BLaER1 (cell line): Measurements from ENCODE around the gene LMO2.

Source experiments
- H3K27ac ChIP-seq: shearing (Covaris generic); formaldehyde crosslinking; 2 replicates; pipeline ENCODE4 v1.8.1; 2022
- H3K27me3 ChIP-seq: shearing (Covaris generic); formaldehyde crosslinking; 2 replicates; pipeline ENCODE4 v1.8.1; 2022
- H3K36me3 ChIP-seq: shearing (Covaris generic); formaldehyde crosslinking; 2 replicates; pipeline ENCODE4 v1.8.1; 2022
- H3K4me1 ChIP-seq: shearing (Covaris generic); formaldehyde crosslinking; 2 replicates; pipeline ENCODE4 v1.8.1; 2022
- H3K4me2 ChIP-seq: shearing (Covaris generic); formaldehyde crosslinking; 2 replicates; pipeline ENCODE4 v1.8.1; 2022
- H3K4me3 ChIP-seq: shearing (Covaris generic); formaldehyde crosslinking; 2 replicates; pipeline ENCODE4 v1.8.1; 2022
- H3K9ac ChIP-seq: shearing (Covaris generic); formaldehyde crosslinking; 2 replicates; pipeline ENCODE4 v1.8.1; 2022
- H3K9me3 ChIP-seq: shearing (Covaris generic); formaldehyde crosslinking; 2 replicates; pipeline ENCODE4 v1.8.1; 2022
- H4K20me1 ChIP-seq: shearing (Covaris generic); formaldehyde crosslinking; 2 replicates; pipeline ENCODE4 v1.8.1; 2022
- Cebpa-rat ChIP-seq: shearing (Covaris generic); IDR thresholded peaks from 2 replicates; pipeline ENCODE4 v1.8.1; 2022

Gene LMO2

DNA sequence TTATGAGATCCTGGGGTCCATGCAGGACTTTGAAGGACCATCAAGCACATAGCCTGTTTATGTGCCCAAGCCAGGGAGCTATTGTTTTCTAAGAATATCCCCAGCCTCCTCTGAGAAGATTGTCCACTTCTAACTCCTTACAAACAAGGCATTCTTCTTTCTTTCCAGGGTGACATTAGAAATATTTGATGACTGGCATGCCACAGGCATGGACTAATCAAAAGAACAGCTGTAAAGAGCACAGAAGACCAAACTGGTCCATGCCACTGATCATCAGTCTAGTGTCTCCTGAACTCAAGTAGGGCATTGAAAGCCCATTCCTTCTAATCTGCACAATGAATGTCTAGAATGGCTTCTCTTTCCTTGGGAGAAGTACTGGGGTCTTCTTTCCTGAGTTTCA lies 24.9 kb upstream of the LMO2 start:
- TF ChIP-seq Cebpa-rat: no peak
- H3K4me2 ChIP-seq: no peak overlapping the region
- H3K4me3 ChIP-seq: no peak overlapping the region
- H3K27me3 ChIP-seq: no peaks in the 10 kb centered on the region
- peaks cover 34% of the 10 kb centered on the region for H3K4me1 ChIP-seq
- H3K9ac ChIP-seq: no peak overlapping the region
- no peak overlapping the region for H3K27ac ChIP-seq
- peaks cover 30% of the 10 kb centered on the region for H3K9me3 ChIP-seq
- no peaks in the 10 kb centered on the region for H3K36me3 ChIP-seq
- no peaks in the 10 kb centered on the region for H4K20me1 ChIP-seq

GRCh38 chr11:33915526-33915925 lies 23.6 kb upstream of the LMO2 start:
- no peak overlapping the region for H3K4me3 ChIP-seq
- no peaks in the 10 kb centered on the region for H4K20me1 ChIP-seq
- H3K36me3 ChIP-seq: no peaks in the 10 kb centered on the region
- peaks cover 30% of the 10 kb centered on the region for H3K9me3 ChIP-seq
- H3K27me3 ChIP-seq: no peaks in the 10 kb centered on the region
- H3K4me2 ChIP-seq: no peak overlapping the region
- H3K4me1 ChIP-seq: peaks cover 22% of the 10 kb centered on the region
- no peak overlapping the region for H3K27ac ChIP-seq
- no peak for TF ChIP-seq Cebpa-rat
- no peak overlapping the region for H3K9ac ChIP-seq

GRCh38 chr11:33913991-33914390 lies 22.1 kb upstream of the LMO2 start:
- Histone ChIP-seq H4K20me1 (no peaks in the 10 kb centered on the region), H3K9ac (no peak overlapping the region), H3K27me3 (no peaks in the 10 kb centered on the region), H3K27ac (no peak overlapping the region), H3K36me3 (no peaks in the 10 kb centered on the region), H3K4me1 (peaks cover 10% of the 10 kb centered on the region), H3K4me3 (no peak overlapping the region), H3K9me3 (peaks cover 25% of the 10 kb centered on the region), H3K4me2 (no peak overlapping the region)
- TF ChIP-seq Cebpa-rat: no peak

- no peak overlapping the region for H3K4me3 ChIP-seq
- peaks cover 13% of the 10 kb centered on the region for H3K4me1 ChIP-seq
- no peaks in the 10 kb centered on the region for H4K20me1 ChIP-seq
- peak overlapping the region; percentile 44 for H3K4me2 ChIP-seq
- H3K9ac ChIP-seq: no peak overlapping the region
- no peaks in the 10 kb centered on the region for H3K36me3 ChIP-seq
- H3K27ac ChIP-seq: no peak overlapping the region; the same call in 1 of the 2 replicates
- TF ChIP-seq Cebpa-rat: no peak
- H3K9me3 ChIP-seq: peaks cover 14% of the 10 kb centered on the region
- no peaks in the 10 kb centered on the region for H3K27me3 ChIP-seq
These were observed 20.8 kb upstream of the LMO2 start for GRCh38 chr11:33912405-33913361.

DNA sequence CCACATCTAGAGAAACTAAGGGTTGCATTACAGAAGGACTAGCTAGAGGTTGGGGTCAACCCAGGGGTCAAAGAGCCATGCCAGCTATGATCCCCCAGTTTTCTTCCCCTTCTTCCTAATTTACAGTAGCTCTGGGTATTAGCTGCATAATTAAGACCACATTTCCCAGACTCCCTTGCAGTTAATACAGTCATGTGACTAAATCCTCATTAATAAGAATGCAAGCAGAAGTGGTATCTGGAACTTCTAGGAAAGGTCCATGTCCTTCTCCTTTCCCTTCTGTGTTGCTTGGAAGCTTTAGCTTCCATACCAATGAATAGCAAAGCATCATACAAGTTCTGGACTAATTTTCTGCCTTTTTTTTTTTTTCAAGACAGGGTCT lies 19.1 kb upstream of the LMO2 start:
- Histone ChIP-seq H3K9me3 (peaks cover 6% of the 10 kb centered on the region; the same call in 1 of the 2 replicates), H3K9ac (no peak overlapping the region), H3K36me3 (no peaks in the 10 kb centered on the region), H3K27me3 (no peaks in the 10 kb centered on the region), H3K4me2 (no peak overlapping the region), H4K20me1 (no peaks in the 10 kb centered on the region), H3K4me1 (peaks cover 23% of the 10 kb centered on the region), H3K4me3 (no peak overlapping the region), H3K27ac (no peak overlapping the region)
- TF ChIP-seq Cebpa-rat: no peak

- Histone ChIP-seq H3K36me3 (no peaks in the 10 kb centered on the region), H3K4me2 (no peak overlapping the region), H3K27ac (no peak overlapping the region), H3K4me3 (no peak overlapping the region), H4K20me1 (no peaks in the 10 kb centered on the region), H3K27me3 (no peaks in the 10 kb centered on the region), H3K9me3 (peaks cover 11% of the 10 kb centered on the region; the same call in 1 of the 2 replicates), H3K9ac (no peak overlapping the region), H3K4me1 (peaks cover 23% of the 10 kb centered on the region)
- TF ChIP-seq Cebpa-rat: no peak
These were observed 18.6 kb upstream of the LMO2 start for GRCh38 chr11:33910296-33910957.

DNA sequence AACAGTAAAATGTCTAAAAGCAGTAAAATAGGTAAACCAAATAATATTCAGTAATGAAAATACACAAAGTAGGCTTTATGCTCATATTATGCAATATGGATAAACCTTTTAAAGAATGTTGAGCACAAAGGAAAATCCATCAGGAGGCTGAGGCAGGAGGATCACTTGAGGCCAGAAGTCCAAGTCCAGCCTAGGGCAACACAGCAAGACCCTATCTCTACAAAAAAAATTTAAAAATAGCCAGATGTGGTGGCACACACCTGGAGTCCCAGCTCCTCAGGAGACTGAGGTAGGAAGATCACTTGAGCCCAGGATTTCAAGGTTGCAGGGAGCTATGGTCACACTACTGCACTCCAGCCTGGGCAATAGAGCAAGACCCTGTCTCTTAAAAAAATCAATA lies 17.7 kb upstream of the LMO2 start:
- no peaks in the 10 kb centered on the region for H3K36me3 ChIP-seq
- peaks cover 23% of the 10 kb centered on the region for H3K4me1 ChIP-seq
- no peak overlapping the region for H3K4me2 ChIP-seq
- H3K9ac ChIP-seq: no peak overlapping the region
- no peaks in the 10 kb centered on the region for H4K20me1 ChIP-seq
- TF ChIP-seq Cebpa-rat: no peak
- no peaks in the 10 kb centered on the region for H3K27me3 ChIP-seq
- peaks cover 11% of the 10 kb centered on the region; the same call in 1 of the 2 replicates for H3K9me3 ChIP-seq
- H3K27ac ChIP-seq: no peak overlapping the region
- no peak overlapping the region for H3K4me3 ChIP-seq

DNA sequence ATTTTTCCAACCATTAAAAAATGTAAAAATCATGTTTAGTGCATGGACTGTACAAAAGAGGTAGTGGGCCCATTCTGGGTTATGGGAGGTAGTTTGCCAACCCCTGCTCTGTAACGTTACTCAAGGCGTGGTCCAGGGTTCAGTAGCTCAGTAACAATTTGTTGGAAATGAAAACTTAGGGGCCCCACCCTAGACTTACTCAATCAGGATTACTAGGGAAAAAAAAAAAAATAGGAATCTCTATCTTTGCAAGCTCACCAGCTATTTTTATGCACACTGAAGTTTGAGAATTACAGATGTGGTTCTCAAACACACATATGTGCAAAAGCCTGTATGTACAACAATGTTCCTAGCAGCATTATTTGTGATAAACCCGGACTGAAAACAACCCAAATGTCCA lies 17.3 kb upstream of the LMO2 start:
- H3K36me3 ChIP-seq: no peaks in the 10 kb centered on the region
- no peak overlapping the region for H3K9ac ChIP-seq
- H3K4me2 ChIP-seq: no peak overlapping the region
- no peak overlapping the region for H3K4me3 ChIP-seq
- H3K4me1 ChIP-seq: peaks cover 23% of the 10 kb centered on the region
- H3K27ac ChIP-seq: no peak overlapping the region
- no peak for TF ChIP-seq Cebpa-rat
- H4K20me1 ChIP-seq: no peaks in the 10 kb centered on the region
- H3K27me3 ChIP-seq: no peaks in the 10 kb centered on the region
- H3K9me3 ChIP-seq: peaks cover 11% of the 10 kb centered on the region; the same call in 1 of the 2 replicates

GRCh38 chr11:33907421-33907820 lies 15.5 kb upstream of the LMO2 start:
- Histone ChIP-seq H3K9ac (no peak overlapping the region), H3K4me2 (peak overlapping the region; percentile 43), H3K4me3 (no peak overlapping the region), H3K36me3 (no peaks in the 10 kb centered on the region), H3K27ac (no peak overlapping the region), H3K4me1 (peaks cover 17% of the 10 kb centered on the region), H3K27me3 (no peaks in the 10 kb centered on the region), H4K20me1 (no peaks in the 10 kb centered on the region), H3K9me3 (peaks cover 6% of the 10 kb centered on the region; the same call in 1 of the 2 replicates)
- TF ChIP-seq Cebpa-rat: no peak
